DMS114 treated with DMSO at 0.1 percent for 48 hours (cell line): ENCODE measurements around the gene SPATS2L.

Source experiments
- DNase-seq: peaks from one replicate; lab custom pipeline; 2025; ENCODE audit not compliant: unreplicated experiment; lab: John Stamatoyannopoulos, UW

Gene SPATS2L

DNA sequence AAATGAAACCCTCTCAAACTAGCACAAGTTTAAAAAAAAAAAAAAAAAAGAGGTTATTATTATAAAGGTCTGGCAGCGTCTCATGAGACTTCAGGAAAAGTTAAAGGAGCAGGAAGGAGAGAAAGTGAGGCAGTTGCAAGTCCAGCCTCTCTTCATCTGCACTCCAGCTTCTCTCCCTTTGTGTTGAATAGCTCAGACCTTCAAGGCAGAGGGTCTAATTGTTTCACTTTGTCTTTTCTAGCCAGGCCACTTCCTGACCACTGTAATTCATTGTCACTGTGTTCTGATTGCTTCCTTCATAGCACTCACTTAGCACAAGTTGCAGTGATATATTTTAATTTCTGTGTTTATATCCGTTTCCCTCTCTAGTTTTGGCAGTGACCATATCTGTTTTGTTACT lies 99.9 kb downstream of the SPATS2L start:
- DNase-seq: no peak

DNA sequence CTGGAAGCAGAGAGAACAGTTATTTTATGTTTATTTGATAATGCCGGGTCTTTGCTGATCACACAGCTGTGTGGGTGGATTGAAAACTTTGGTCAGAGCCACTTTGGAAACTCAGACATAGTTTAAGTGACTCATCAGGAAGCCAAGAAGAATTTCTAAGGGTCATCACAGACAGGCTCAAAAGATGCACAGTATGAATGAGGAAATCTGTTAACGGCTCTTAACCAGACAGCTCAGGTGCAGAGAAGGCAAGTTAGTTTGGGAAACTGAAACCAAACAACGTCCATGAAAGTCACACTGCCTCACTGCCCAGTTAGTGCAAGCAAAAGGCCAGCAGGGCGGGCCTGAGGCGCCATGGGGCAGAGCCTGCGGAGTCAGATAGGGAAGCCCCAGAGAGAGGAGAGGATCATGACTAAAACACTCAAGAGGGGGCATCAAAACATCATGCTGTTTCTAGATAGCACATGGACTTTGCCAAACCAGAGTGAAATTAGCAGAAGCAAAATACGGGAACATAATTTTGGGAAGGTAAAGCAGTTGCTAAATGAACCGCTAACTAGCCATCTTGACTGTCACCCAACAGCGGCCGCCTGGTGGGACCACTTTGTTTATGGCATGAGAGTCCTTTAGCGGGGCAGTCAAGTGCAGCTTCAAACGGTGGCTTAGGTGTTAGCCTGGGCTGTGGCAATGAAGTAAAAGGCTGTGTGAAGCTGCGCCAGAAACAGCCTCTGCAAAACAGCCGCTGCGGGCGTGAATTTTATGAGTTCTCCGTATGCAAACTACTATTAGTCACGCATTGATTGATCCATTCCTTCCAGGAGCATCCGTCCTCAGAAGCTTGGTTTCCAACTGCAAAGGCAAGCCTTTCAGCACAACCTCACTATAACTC lies 102.2 kb downstream of the SPATS2L start:
- DNase-seq: no peak

DNA sequence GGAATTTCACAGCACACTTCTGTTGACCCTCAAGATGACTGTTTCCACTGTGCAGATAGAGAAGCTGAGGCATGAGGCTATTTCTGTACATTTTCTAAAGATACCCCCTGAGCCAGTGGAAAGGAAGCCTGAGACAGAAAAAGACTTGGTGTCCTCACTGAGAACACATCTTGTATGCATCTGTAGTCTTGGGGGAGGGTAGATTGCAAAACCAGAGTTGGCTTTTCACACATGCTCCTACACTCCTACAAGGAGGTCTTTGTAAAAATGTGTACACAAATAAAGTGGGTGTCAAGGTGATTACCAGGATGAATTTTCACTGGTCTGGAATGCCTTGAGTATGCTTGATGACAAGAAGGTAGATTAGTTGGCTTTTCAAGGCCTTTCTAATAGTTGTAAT lies 105.3 kb downstream of the SPATS2L start:
- DNase-seq: no peak

DNA sequence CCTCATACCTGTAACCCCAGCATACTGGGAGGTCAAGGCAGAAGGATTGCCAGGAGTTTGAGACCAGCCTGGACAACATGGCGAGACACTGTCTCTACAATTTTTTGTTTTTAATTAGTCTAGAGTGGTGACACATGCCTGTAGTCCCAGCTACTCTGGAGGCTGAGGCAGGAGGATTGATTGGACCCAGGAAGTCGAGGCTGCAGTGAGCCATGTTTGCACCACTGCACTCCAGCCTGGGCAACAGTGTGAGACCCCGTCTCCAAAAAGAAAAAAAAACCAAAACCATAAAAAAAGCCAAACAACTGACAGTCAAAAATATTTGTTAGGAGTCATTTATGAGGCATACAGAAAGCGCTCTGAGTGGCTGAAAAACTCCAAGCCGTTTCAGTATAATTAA lies 107.9 kb downstream of the SPATS2L start:
- DNase-seq: no peak

DNA sequence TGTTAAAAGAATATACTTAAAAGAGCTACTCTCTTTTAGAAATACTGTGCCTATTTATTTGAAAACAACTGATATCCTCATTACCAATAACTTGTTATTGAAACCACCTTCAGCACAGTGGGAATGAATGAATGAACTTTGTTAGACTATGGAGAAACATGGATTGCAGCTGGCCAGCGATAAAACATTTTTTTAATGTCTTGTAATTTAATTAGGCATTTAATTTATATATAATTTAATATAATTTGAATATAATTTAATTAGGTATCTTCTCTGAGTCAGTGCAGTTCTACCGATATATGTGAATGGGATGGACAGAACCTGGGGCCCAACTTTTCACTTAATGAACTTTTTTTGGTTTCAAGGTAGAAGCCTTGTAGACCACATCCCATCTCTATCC lies 109.0 kb downstream of the SPATS2L start:
- no peak for DNase-seq

DNA sequence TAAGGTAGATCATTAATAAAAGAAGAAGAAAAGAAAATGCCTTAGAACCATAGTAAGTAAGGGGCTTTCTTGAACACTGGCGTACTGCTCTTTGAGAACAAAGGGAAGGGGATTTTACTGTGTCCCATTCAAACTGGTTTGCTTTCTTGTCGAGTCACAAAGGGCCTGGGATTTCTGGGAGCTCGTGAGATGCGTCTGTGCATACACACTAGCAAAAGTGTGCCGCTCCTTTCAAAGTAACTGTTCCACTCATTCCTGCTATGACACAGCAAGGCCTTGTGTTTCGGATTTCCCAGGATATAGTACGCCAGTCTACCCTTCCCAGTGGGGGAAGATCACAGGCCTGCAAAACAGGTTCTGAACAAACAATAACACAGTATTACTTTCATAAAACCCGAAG lies 110.4 kb downstream of the SPATS2L start:
- DNase-seq: no peak

DNA sequence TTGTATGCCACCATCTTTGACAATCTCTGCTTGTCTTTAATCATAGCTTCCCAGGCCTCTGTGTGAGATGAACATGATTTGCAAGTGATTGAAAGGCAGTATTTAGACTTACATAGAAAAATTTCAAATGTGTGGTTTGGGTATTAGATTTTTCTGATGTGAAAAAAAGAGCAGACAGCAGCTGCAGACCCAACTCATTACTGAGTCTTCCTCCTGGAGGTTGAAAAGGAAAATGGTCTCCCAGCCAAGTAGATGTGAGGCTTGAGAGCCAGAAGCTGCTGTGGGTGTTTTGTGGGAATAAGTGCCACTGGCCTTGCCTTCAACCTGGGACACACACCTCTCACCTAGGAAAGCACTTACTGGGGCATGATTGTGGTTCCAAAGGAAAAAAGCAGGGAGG lies 110.9 kb downstream of the SPATS2L start:
- DNase-seq: no peak

DNA sequence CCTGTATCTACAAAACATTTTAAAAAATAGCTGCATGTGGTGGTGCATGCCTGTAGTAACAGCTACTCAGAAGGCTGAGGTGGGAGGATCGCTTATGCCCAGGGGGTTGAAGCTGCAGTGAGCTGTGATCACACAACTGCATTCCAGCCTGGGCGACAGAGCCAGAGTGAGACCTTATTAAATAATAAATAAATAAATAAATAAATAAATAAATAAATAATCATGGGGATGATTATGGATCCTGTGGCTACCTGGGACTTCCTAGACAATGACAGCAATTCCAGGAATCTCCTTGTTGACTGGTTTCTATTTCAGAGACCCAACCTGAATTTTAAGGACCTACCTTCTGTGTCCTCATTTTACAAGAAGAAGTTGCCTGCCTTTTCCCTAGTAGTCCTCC lies 111.9 kb downstream of the SPATS2L start:
- DNase-seq: no peak

DNA sequence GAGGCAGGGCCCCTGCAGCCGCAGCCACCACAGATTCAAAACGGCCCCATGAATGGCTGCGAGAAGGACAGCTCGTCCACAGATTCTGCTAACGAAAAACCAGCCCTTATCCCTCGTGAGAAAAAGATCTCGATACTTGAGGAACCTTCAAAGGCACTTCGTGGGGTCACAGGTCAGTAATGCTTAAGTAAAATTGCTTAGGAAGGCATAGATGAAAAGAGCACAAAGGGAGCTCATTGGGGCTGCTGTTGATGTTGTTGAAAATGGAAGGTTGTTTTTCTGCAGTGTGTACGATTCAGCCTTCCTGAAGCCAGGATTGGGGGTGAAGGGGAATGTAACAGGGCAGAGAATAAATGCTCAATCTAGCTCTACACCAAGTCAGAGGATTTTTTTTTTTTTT lies 112.8 kb downstream of the SPATS2L start:
- DNase-seq: no peak

DNA sequence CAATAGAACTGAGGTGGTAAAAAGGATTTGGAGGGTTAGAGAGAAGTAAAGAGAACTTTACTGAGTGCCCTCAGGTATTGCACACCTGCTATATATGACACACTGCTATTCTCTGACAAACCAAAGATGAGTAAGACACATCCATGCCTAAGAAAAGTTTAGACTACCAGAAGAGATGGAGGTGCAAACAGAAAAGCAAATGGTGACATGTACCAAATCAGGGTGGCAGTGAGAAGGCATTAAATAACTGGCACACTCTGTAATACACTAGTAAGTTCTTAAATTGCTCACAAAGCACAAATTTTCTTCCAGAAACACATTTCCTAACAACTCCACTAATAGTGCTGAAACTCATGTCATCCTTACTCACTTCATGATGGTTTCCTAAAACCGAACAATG lies 114.8 kb downstream of the SPATS2L start:
- no peak for DNase-seq

DNA sequence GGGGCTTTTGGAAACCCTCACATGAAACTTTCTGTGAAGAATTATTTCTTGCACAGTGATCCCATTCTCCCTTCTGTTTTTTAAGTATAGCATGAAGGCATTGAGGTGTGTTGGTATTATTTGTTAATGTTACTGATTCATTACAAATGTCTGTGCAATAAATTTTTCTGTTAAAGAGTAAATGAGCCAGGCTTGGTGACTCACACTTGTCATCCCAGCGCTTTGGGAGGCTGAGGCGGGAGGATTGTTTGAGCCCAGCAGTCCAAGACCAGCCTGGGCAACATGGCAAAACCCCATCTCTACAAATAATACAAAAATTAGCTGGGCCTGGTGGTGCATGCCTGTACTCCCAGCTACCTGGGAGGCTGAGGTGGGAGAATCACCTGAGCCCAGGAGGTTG lies 115.6 kb downstream of the SPATS2L start:
- DNase-seq: no peak

DNA sequence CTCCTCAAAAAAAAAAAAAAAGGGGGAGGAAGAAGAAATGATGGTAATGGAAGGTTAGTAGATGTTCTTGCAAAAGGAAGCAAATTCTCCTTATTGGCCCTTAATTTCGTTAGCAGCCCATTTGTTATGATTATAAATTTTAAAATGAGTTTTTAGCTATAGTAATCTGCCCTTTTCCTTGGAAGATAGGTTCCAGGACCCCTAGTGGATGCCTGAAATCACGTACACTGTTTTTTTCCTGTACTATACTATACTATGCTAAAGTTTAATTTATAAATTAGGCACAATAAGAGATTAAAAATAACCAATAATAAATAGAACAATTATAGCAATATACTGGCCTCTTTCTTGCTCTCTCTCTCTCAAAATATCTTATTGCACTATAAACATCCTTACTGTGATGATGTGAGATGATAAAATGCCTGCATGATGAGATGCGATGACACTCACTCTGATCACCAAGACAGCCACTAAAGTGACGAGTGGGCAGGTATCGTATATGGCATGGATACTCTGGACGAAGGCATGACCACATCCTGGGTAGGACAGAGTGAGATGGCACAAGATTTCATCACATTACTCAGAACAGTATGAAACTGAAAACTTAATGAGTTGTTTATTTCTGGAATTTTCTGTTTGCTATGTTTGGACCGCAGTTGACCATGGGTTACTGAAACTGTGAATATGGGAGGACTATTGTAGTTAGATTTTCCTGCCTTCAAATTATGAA lies 116.2 kb downstream of the SPATS2L start:
- DNase-seq: no peak

DNA sequence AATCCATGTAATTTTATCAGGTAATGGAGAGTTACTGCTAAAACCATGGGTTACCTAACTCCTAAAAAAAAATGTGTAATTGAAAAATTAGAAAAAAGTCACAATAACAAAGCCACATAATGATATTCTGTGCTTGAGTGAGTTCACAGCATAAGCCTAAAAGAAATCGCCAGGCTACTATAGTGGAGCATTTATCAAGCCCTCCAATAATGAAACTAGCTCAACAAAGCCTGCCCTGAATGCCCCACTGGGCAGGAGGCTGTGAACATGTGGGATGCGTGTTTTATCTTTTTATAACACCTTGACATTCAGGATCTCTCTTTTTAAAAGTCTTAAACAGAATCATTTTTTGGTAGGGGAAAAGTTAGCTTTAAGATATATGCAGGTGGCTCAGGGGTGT lies 117.0 kb downstream of the SPATS2L start:
- no peak for DNase-seq

DNA sequence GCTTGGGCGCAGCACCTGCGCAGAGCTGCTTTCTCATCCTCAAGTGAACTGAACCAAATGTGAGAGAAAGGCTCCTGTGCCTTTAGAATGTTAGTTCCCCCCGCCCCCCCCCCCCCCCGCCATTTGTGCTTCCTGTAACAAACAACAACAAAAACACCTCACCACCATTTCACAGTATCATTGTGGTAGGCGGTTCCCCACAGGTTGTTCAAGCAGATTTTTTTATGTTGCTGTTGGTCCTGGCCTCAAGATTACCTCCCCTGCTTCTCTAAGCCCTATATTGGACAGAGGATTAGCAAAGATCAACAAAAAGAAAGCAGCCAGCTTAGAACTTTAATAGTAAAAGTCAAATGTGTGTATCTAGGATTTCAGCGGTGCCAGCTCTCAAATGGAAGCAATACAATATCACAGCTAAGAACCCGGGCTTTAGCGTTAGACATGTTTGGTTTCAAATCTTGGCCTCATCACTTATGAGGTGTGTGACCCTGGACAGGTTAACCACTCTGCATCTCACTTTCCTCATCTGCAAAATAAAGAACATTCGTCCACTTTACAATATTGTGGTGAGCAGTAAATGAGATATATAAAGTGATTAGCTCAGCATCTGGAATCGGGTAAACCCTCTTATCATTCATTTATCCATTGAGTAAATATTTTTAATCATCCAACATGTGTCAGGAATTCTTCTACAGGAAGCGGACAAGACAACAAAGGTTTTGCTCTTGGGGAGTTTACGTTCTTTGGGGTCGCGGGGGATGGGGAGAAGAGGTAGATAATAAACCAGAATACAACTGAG lies 118.7 kb downstream of the SPATS2L start:
- no peak for DNase-seq

DNA sequence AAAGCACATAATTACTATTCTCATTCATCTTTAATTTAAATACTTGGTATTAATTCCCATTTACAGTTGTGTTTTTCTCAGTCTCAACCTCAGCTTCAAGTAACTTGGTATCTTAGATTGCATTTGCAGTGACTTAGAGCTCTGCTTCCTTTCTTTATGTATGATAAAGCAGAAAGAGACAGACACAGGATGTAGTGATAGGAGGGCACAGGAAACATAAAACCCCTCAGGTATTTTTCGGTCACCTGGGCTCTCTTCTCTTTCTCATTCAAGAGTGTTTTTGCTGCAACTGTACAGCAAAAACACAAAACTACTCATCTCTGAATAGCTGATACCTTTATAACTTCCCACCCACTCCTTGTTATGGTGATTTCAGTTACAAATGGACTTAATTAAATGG lies 120.3 kb downstream of the SPATS2L start:
- no peak for DNase-seq

DNA sequence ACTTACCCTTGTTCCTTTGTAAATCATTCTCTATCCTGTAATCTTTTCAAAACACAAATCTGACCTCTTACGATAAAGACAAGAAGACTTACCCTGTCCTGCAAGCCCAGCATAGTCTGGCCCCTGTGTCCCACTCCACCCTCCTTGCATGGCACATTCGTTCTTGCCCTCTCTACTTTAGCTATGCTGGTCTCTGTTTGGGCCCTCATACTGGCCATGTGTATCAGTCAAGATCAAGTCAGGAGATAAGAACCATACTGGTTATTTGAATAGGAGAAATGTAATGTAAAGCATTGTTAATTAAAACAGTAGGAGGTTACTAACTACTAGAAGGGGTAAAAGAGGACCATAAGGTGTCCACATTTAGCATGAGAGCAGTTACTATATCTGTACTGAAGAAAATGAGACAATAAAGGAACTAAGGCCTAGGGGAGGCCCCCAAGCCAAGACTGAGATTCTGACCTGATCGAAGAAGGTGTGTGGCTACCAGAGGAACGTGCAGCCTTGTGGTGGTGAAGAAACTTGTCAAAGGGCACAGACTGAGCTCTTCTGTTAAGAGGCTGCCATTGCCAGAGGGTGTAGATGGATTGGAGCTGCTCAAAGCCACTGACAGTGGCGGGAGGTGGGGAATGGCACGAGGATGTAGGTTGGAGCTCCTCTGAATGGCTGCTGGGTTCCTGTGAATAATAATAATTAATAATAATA lies 122.6 kb downstream of the SPATS2L start:
- DNase-seq: no peak

DNA sequence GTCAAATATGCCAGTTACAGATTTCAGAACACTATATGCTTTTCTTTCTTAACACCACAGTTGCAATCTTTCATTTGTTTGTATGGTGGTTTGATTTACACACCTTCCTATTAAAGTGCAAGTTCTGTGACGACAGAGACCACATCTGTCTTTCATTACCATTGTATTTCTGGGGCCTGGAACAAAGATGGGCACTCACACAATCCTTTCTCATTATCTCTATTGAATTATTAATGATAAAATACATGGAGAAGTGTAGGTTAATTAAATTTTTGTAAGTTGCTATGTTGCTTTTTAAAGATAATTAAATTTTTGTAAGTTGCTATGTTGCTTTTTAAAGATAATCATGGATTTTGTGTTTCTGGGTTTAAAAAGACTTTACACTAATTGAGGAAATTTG lies 123.5 kb downstream of the SPATS2L start:
- DNase-seq: no peak

DNA sequence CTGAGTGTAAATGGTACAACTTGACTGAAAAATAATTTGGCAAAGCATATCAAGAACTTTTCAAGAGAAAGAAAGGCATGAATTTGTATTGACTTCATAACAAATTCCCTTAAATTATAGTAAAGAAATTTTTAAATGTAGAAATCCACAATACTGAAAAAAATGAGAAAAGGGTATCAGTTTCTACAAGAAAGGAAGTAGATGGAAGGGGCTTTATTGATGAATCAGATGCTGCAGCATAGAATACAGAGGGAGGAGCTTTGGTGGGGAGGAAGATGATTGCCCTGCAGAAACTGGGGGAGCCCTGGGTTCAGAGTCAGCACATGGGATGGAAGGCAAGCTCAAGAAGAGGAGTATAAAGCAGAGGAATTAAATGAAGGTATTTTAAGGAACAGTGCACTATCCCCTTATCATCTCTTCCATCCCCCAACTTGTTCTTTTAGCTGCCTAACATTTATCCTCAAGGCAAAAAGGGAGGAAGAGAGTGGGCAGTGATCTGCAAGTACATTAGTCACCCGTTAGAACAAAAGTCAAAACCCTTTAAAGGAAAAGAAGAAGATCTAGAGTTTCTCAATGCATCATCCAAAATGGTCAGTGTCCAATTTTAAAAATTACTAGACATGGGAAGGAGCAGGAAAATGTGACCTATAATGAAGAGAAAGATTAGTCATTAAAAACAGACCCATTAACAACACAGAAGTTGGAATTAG lies 125.7 kb downstream of the SPATS2L start:
- DNase-seq: no peak

DNA sequence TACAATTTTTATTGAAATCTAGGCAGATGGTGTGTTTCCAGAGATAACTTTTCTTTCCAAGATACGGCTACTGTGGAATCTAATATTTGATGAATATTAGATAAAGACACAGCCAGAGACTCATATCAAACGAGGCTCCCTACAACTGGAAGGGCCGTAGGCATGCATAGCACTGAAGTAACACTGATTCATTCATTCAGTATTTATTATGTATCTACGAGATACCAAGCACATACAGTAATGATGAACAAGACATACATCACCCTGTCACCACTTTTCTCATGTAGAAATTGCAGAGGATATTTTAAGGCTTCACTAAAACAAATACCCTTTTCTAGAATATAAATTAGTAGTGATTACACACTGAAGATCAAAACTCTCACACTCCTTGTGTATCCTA lies 128.9 kb downstream of the SPATS2L start:
- DNase-seq: no peak

DNA sequence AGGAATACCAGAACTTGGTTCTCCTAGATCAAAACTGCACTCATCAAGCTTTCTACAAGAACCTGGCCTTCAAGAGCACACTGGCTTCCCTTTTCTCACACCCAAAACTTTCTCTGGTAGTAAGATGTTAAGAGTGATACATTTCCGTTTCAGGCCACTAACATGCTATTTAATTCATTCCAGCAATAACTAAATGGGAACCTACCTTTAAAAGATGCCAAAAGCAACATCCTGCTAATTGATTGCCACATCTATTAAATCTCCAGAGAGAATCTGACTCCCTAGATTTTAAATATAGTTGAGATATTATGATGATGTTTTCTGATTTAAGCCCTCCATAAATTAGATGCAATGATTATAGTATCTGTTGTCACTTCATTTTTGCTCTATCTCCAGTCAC lies 131.8 kb downstream of the SPATS2L start:
- DNase-seq: no peak
